T-cell (primary cell): Measurements from ENCODE around the gene CCDC134. TPM values are rescaled to one million over a fixed set of nuclear protein-coding genes. Genes with fewer than 3 reads are reported as not detected.

Experiments
- ATAC-seq, 4 experiments: fragments of 200-7000 bp in 3 of 4; fragments of 150-1000 bp in 1 of 4; cut with Tn5 transposase; replicated peaks in 1 of 4; 1 replicate in 3 of 4; 2 replicates in 1 of 4; pipeline ENCODE4 v1.10.0; 2021; ENCODE audit warnings: moderate library complexity in 3 of 4, mild to moderate bottlenecking in 2 of 4, moderate number of reproducible peaks in 1 of 4
- CTCF ChIA-PET, 2 donors: fragments of 300-600 bp; sonication (Branson Sonifier 250); formaldehyde crosslinking; loops; one replicate each; lab custom pipeline; 2022; ENCODE audit warnings: antibody characterized with exemption in 2 of 2; lab: Charles Lee
- POLR2A ChIA-PET, 2 donors: fragments of 300-600 bp; sonication (Branson Sonifier 250); formaldehyde crosslinking; loops; one replicate each; lab custom pipeline; 2022; ENCODE audit warnings: antibody characterized with exemption in 2 of 2; lab: Charles Lee
- DNase-seq, 35 experiments: peaks; one replicate each; pipeline versions ENCODE4 v3.0.0 to v3.0.0-alpha.2; 2013 to 2023
- H3K27ac ChIP-seq: one replicate; pipeline ENCODE4 v1.5.1; 2013; ENCODE audit warnings: low read length
- H3K27me3 ChIP-seq, 2 experiments: replicated peaks in 1 of 2; 1 replicate in 1 of 2; 2 replicates in 1 of 2; pipeline versions ENCODE4 v1.6.1 to v1.7.0; 2013; ENCODE audit warnings: low read length in 1 of 2, mixed read lengths in 1 of 2; ENCODE audit not compliant: control insufficient read depth in 2 of 2, insufficient read depth in 2 of 2; ENCODE audit errors: extremely low read depth in 1 of 2
- H3K36me3 ChIP-seq, 2 donors: 1 replicate in 1 of 2; 2 replicates in 1 of 2; pipeline versions ENCODE4 v1.6.1 to v1.7.0; 2013; ENCODE audit warnings: low read length in 1 of 2; ENCODE audit not compliant: control insufficient read depth in 2 of 2, insufficient read depth in 1 of 2; ENCODE audit errors: extremely low read depth in 1 of 2
- H3K4me1 ChIP-seq, 2 experiments: 1 replicate in 1 of 2; 2 replicates in 1 of 2; pipeline versions ENCODE4 v1.6.1 to v1.7.0; 2013; ENCODE audit warnings: low read length in 2 of 2, mixed read lengths in 1 of 2; ENCODE audit not compliant: insufficient read depth in 2 of 2, control insufficient read depth in 1 of 2; ENCODE audit errors: extremely low read depth in 1 of 2
- H3K4me3 ChIP-seq, 2 donors: 1 replicate in 1 of 2; 2 replicates in 1 of 2; pipeline versions ENCODE4 v1.5.1 to v1.7.0; 2013; ENCODE audit warnings: mild to moderate bottlenecking in 2 of 2, low read length in 1 of 2, moderate library complexity in 1 of 2; ENCODE audit not compliant: control insufficient read depth in 1 of 2; ENCODE audit errors: extremely low read depth in 1 of 2
- H3K9me3 ChIP-seq: 2 replicates; pipeline ENCODE4 v1.7.0; 2013
- H3K27ac Mint-ChIP-seq, 2 donors: one replicate each; pipeline ENCODE4 v1.8.0; 2020 to 2021; ENCODE audit warnings: mild to moderate bottlenecking in 2 of 2, mixed read lengths in 2 of 2
- H3K27me3 Mint-ChIP-seq, 2 donors: one replicate each; pipeline ENCODE4 v1.8.0; 2021 to 2022; ENCODE audit warnings: mixed read lengths in 2 of 2
- H3K36me3 Mint-ChIP-seq: one replicate; pipeline ENCODE4 v1.8.0; 2021; ENCODE audit warnings: mixed read lengths
- H3K4me1 Mint-ChIP-seq, 3 donors: one replicate each; pipeline ENCODE4 v1.8.0; 2020 to 2022; ENCODE audit warnings: mixed read lengths in 3 of 3, mild to moderate bottlenecking in 1 of 3
- H3K4me3 Mint-ChIP-seq, 3 donors: one replicate each; pipeline ENCODE4 v1.8.0; 2020 to 2022; ENCODE audit warnings: mild to moderate bottlenecking in 3 of 3, mixed read lengths in 3 of 3, moderate library complexity in 3 of 3
- H3K9me3 Mint-ChIP-seq, 3 donors: one replicate each; pipeline ENCODE4 v1.8.0; 2020 to 2022; ENCODE audit warnings: mixed read lengths in 3 of 3
- whole genome bisulfite sequencing: methylation state at CpG from one replicate; pipeline ENCODE4 v1.1.5; 2013; ENCODE audit warnings: missing lambda C conversion rate; ENCODE audit not compliant: insufficient coverage; 5-methylcytosine and 5-hydroxymethylcytosine counted together
- total RNA-seq, 35 experiments: library from RNA in 6 of 35; stranded (reverse) in 6 of 35; fragments of 120-200 nt in 1 of 35; gene quantifications; one replicate each; pipeline versions ENCODE4 v1.2.1 to v1.2.4 and lab custom pipeline; 2013 to 2026

The CCDC134 gene
- total RNA-seq, 5 donors from 2014 or later (not counting 1 experiment from before 2014, with no cell fraction given) = 14.4 to 21.7 (median 16.7) TPM

DNA sequence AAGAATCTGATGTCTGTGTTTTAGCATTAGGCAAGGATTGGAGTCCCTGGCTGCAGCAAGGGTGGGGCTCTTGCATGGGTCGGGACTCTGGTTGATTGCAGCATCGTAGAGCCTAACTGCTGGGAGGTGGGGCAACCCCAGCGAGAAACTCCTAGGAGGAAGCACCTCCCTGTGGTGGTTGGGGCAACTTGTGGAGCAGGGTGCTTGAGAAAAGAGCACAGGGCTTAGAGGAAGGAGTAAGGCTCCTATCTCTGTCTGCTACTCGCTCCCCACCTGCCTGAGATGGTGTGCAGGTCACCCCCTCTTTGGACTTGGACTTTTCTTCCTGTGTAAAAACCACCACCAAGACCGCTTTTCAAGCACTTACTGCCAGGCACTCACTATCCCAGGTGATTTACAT is 48.0 kb downstream of the CCDC134 start:
- ATAC-seq (peak in 1 of 4 experiments; percentile 38), DNase-seq (peak in 2 of 35 experiments; percentile 28 to 33)
- H3K27ac ChIP-seq = no peak overlapping the region
- H3K27me3 ChIP-seq = no peaks in the 10 kb centered on the region
- no peaks in the 10 kb centered on the region for H3K9me3 ChIP-seq
- Mint-ChIP-seq H3K4me1 (peaks cover 33 to 58% (median 53%) of the 10 kb centered on the region in 3 donors), H3K27ac (no peak overlapping the region), H3K4me3 (no peak overlapping the region), H3K9me3 (no peaks in the 10 kb centered on the region), H3K36me3 (peaks cover 10% of the 10 kb centered on the region), H3K27me3 (no peaks in the 10 kb centered on the region)
- no peak overlapping the region for H3K4me3 ChIP-seq
- peaks cover 1 to 5% of the 10 kb centered on the region in 2 donors for H3K36me3 ChIP-seq
- H3K4me1 ChIP-seq = peaks cover 0 to 15% of the 10 kb centered on the region in 2 experiments
- ChIA-PET CTCF (interaction anchor here in 1 of 2 donors (0.6 kb wide), 1 partner anchor 24 kb away, joined by 3 read pairs; no protein-coding TSS in a partner anchor), POLR2A (interaction anchor here in 1 of 2 donors (0.6 kb wide), 1 partner anchor 1121 kb away, joined by 3 read pairs; no protein-coding TSS in a partner anchor)
- WGBS = 62% methylated on average over 3 of the region's 5 CpGs

DNA sequence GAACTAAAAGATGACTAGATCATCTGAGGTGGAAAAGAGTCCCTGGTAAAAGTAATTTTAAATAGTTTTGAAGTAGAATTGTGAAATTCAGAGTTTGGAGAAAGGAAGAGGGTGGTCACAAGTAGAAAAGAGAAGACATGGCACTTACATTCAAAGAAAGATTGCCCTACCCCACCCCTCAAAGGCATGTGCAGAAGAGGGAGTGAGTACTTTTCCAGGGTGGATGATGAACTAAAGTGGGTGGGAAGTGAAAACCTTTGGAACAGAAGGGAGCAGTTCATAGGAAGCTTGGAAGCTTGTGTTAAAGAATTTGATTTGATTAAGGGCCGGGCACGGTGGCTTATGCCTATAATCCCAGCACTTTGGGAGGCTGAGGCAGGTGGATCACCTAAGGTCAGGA is 56.0 kb downstream of the CCDC134 start:
- WGBS = no CpG with 5 or more reads among the region's 2 CpGs
- CTCF ChIA-PET = interaction anchor here (0.9 to 1.7 kb wide), 4 partner anchors 9 to 160 kb away, joined by 3 to 10 read pairs (median 7); no protein-coding TSS in a partner anchor
- H3K27me3 ChIP-seq = no peaks in the 10 kb centered on the region

DNA sequence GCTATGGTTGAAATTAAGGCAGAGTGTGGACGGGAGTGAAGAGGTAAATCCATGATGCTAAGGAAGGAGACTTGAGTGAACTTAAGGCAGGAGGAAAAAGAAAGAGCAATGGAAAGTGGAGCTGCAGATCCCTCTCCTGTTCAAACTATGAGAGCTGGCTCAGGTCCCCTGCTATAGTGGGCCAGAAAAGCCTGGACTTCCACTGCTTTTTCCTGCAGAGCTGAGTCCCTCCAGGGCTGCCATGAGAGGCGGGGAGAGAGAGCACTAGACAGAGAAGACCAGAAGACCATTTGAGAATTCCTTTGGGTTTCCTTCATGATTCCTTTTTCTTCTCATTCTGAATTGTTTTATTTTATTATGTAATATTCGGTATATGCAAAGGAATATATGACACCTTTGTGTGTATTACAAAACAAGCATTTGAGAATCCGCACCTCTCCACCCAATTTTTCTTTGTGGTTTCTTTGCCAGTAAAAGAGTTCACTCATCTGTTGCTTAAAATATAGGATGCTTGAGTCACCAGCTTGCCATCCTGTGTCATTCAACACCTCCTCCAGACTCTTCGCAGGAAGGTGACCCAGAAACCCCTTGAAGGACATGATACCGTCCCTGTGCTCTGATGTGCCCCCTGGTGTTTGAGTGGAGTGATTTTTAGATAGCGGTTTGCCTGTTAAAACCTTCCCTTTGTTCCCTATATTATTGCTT is 56.8 kb downstream of the CCDC134 start:
- Mint-ChIP-seq H3K4me3 (peak overlapping the region; percentile 1 to 39 (median 17)), H3K36me3 (peaks cover 6% of the 10 kb centered on the region), H3K9me3 (no peaks in the 10 kb centered on the region), H3K27me3 (no peaks in the 10 kb centered on the region), H3K27ac (peak overlapping the region; percentile 62 to 85), H3K4me1 (peaks cover 47 to 72% (median 67%) of the 10 kb centered on the region in 3 donors)
- Histone ChIP-seq H3K27ac (peak overlapping the region; percentile 42), H3K4me3 (no peak overlapping the region), H3K4me1 (peaks cover 11 to 36% of the 10 kb centered on the region in 2 experiments), H3K9me3 (no peaks in the 10 kb centered on the region), H3K27me3 (no peaks in the 10 kb centered on the region), H3K36me3 (no peaks in the 10 kb centered on the region)
- CTCF ChIA-PET = interaction anchor here (0.5 to 3.2 kb wide), 13 partner anchors 10 to 452 kb away, joined by 3 to 21 read pairs (median 3); partner anchors contain the start of gene SREBF2 (in 1 of the 2)
- POLR2A ChIA-PET = interaction anchor here (0.6 to 0.8 kb wide), 2 partner anchors 57 to 1142 kb away, joined by 3 to 5 read pairs; no protein-coding TSS in a partner anchor
- 54% methylated on average over 2 of the region's 7 CpGs for WGBS
- peak; percentile 50 to 74 (median 62) for ATAC-seq
- DNase-seq = peak; percentile 22 to 87 (median 62)

More for the DNA sequence above, 56.0 kb downstream of the CCDC134 start:
- Mint-ChIP-seq H3K9me3 (no peaks in the 10 kb centered on the region), H3K4me3 (no peak overlapping the region), H3K27ac (peak overlapping the region; percentile 80 to 84), H3K36me3 (peaks cover 6% of the 10 kb centered on the region), H3K4me1 (peaks cover 43 to 69% (median 63%) of the 10 kb centered on the region in 3 donors), H3K27me3 (no peaks in the 10 kb centered on the region)
- peaks cover 8 to 30% of the 10 kb centered on the region in 2 experiments for H3K4me1 ChIP-seq
- peaks cover 0 to 4% of the 10 kb centered on the region in 2 donors for H3K36me3 ChIP-seq
- H3K27ac ChIP-seq = no peak overlapping the region
- DNase-seq = no peak
- POLR2A ChIA-PET = interaction anchor here in 1 of 2 donors (0.6 kb wide), 1 partner anchor 1141 kb away, joined by 5 read pairs; no protein-coding TSS in a partner anchor
- no peak for ATAC-seq
- no peak overlapping the region for H3K4me3 ChIP-seq
- H3K9me3 ChIP-seq = no peaks in the 10 kb centered on the region

DNA sequence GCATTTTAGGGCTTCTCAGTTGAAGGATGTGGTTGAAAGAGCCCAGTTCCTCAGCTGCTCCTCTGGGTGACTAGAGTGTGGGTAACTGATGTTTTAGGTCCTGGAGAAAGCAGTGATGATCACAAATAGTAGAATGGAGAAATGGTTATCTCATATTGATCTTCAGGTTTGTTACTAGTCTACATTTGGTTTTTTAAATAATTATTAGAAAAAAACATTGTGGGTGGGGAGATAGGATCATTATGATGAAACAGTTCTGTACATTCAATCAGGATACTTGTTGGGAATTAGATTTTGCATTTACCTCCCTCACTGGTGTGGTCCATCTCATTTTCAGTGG is 57.4 kb downstream of the CCDC134 start:
- H3K27me3 Mint-ChIP-seq = no peaks in the 10 kb centered on the region
- POLR2A ChIA-PET = interaction anchor here in 1 of 2 donors (0.8 kb wide), 1 partner anchor 58 kb away, joined by 3 read pairs; no protein-coding TSS in a partner anchor
- peak overlapping the region; percentile 1 to 39 (median 7) for H3K4me3 Mint-ChIP-seq
- DNase-seq (no peak), ATAC-seq (no peak)
- peak overlapping the region; percentile 62 to 85 for H3K27ac Mint-ChIP-seq
- H3K4me3 ChIP-seq = no peak overlapping the region
- no peaks in the 10 kb centered on the region for H3K9me3 Mint-ChIP-seq
- CTCF ChIA-PET = interaction anchor here (0.6 to 3.2 kb wide), 6 partner anchors 15 to 83 kb away, joined by 3 to 21 read pairs (median 3); partner anchors contain the start of gene SREBF2 (in 1 of the 2)
- peak overlapping the region; percentile 42 for H3K27ac ChIP-seq
- H3K4me1 Mint-ChIP-seq = peaks cover 52 to 75% (median 70%) of the 10 kb centered on the region in 3 donors
- H3K36me3 ChIP-seq = no peaks in the 10 kb centered on the region
- peaks cover 15 to 42% of the 10 kb centered on the region in 2 experiments for H3K4me1 ChIP-seq
- peaks cover 4% of the 10 kb centered on the region for H3K36me3 Mint-ChIP-seq
- no peaks in the 10 kb centered on the region for H3K27me3 ChIP-seq
- H3K9me3 ChIP-seq = no peaks in the 10 kb centered on the region

DNA sequence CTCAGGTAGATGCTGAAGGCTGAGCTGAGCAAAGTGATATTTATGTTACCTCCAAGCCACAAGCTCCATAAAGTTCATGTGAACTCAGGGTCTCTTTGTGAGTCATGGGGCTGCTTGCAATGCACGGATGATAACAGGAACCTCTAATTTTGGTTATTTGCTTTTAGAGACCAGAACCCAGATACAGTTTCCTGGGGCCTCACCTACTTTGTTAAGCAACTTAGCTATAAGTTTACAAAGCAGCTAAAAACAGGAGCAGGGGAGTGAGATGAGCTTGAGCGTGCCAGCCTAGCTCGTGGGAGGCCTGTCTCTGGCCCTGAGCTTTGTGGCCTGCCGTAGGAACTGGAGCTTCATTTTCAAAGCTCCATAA is 61.7 kb downstream of the CCDC134 start:
- ATAC-seq (peak; percentile 59 to 90 (median 88)), DNase-seq (peak in 26 of 35 experiments; percentile 2 to 57 (median 22))
- Mint-ChIP-seq H3K4me1 (peaks cover 53 to 73% (median 68%) of the 10 kb centered on the region in 3 donors), H3K36me3 (peaks cover 6% of the 10 kb centered on the region), H3K27ac (peak overlapping the region; percentile 92 to 95), H3K9me3 (no peaks in the 10 kb centered on the region), H3K27me3 (no peaks in the 10 kb centered on the region), H3K4me3 (peak overlapping the region; percentile 42 to 59 (median 47))
- Histone ChIP-seq H3K4me1 (peaks cover 17 to 54% of the 10 kb centered on the region in 2 experiments), H3K27me3 (no peaks in the 10 kb centered on the region), H3K36me3 (peaks cover 0 to 7% of the 10 kb centered on the region in 2 donors), H3K4me3 (no peak overlapping the region), H3K9me3 (no peaks in the 10 kb centered on the region), H3K27ac (peak overlapping the region; percentile 84)
- POLR2A ChIA-PET = interaction anchor here (0.5 to 1.7 kb wide), 9 partner anchors 10 to 163 kb away, joined by 3 to 8 read pairs (median 5); partner anchors contain the start of genes CCDC134 (in 1 of the 2) and MEI1 (in 1 of the 2)
- WGBS = 3% methylated on average over 3 of the region's 4 CpGs
- CTCF ChIA-PET = interaction anchor here (0.5 to 1.3 kb wide), 10 partner anchors 10 to 757 kb away, joined by 3 to 10 read pairs (median 4); partner anchors contain the start of genes CCDC134 (in 1 of the 2) and SREBF2 (in 1 of the 2)
